SK-N-SH treated with all-trans-retinoic acid at 6 μM for 48 hours (cell line): Measurements from ENCODE around the gene ATF2.

Experiments used
- ARNTL ChIP-seq: fragments of 450-650 bp; formaldehyde crosslinking; IDR thresholded peaks from 2 replicates; pipeline ENCODE4 v1.5.0; 2020; ENCODE audit warnings: low read depth, mild to moderate bottlenecking, moderate library complexity, borderline replicate concordance
- BACH2 ChIP-seq: fragments of 250-450 bp; sonication (Bioruptor Pico); IDR thresholded peaks from 2 replicates; pipeline ENCODE4 v1.9.0; 2021; ENCODE audit warnings: mild to moderate bottlenecking, borderline replicate concordance
- CSRNP3 ChIP-seq: fragments of 250-450 bp; sonication (Bioruptor Pico); IDR thresholded peaks from 2 replicates; pipeline ENCODE4 v1.5.1; 2021; ENCODE audit warnings: mild to moderate bottlenecking, moderate library complexity
- PATZ1 ChIP-seq: fragments of 250-450 bp; sonication (Bioruptor Pico); IDR thresholded peaks from 2 replicates; pipeline ENCODE4 v1.8.0; 2020; ENCODE audit warnings: mild to moderate bottlenecking, moderate library complexity, borderline replicate concordance
- POU6F1 ChIP-seq: fragments of 250-450 bp; sonication (Bioruptor Pico); IDR thresholded peaks from 2 replicates; pipeline ENCODE4 v1.8.0; 2021; ENCODE audit warnings: low read depth, mild to moderate bottlenecking, moderate library complexity, borderline replicate concordance
- RARB ChIP-seq: fragments of 250-450 bp; sonication (Bioruptor Pico); IDR thresholded peaks from 2 replicates; pipeline ENCODE4 v1.8.0; 2021; ENCODE audit warnings: mild to moderate bottlenecking, moderate library complexity
- ZC3H10 ChIP-seq: fragments of 250-450 bp; sonication (Bioruptor Pico); IDR thresholded peaks from 2 replicates; pipeline ENCODE4 v1.5.1; 2021; ENCODE audit warnings: mild to moderate bottlenecking, moderate library complexity
- ZFP3 ChIP-seq: fragments of 250-450 bp; sonication (Bioruptor Pico); IDR thresholded peaks from 2 replicates; pipeline ENCODE4 v1.5.0; 2020; ENCODE audit warnings: mild to moderate bottlenecking, moderate library complexity
- ZFP30 ChIP-seq: fragments of 450-650 bp; formaldehyde crosslinking; IDR thresholded peaks from 2 replicates; pipeline ENCODE4 v1.5.0; 2022; ENCODE audit warnings: mild to moderate bottlenecking, moderate library complexity
- ZNF565 ChIP-seq: fragments of 450-650 bp; formaldehyde crosslinking; conservative IDR thresholded peaks from 2 replicates; pipeline ENCODE4 v1.5.0; 2020; ENCODE audit warnings: low read depth, mild to moderate bottlenecking, moderate library complexity
- ZNF70 ChIP-seq: fragments of 450-650 bp; formaldehyde crosslinking; IDR thresholded peaks from 2 replicates; pipeline ENCODE4 v1.5.0; 2020; ENCODE audit warnings: mild to moderate bottlenecking, moderate library complexity
- ZNF8 ChIP-seq: fragments of 450-650 bp; formaldehyde crosslinking; IDR thresholded peaks from 2 replicates; pipeline ENCODE4 v1.5.0; 2020; ENCODE audit warnings: mild to moderate bottlenecking, moderate library complexity
- TF ChIP-seq, protein P1 (sequence below): fragments of 250-450 bp; sonication (Bioruptor Pico); IDR thresholded peaks from 2 replicates; pipeline ENCODE4 v1.5.0; 2020; ENCODE audit warnings: mild to moderate bottlenecking, moderate library complexity

DNA sequence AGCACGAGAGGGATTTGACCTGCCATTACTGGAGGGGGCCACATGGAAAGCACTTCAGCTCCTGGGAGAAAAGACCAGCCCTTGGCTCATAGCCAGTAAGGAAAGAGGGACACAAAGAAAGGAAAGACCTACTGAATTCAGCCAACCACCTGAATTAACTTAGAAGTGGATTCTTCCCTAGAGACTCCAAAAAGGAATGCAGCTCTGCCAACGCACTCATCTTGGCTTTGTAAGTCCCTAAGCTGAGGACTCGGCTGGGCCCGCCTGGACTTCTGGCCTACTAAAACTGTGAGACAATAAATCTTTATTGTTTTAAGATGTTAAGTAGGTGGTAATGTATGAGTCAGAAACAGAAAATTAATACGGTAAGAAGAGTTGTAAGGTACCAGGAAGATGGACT is 11.5 kb downstream of the ATF2 start:
- TF ChIP-seq ZFP3 (CRISPR knock-in tag) (no peak), POU6F1 (CRISPR knock-in tag) (no peak), ZNF8 (CRISPR knock-in tag) (no peak), ARNTL (CRISPR knock-in tag) (no peak), ZNF565 (CRISPR knock-in tag) (no peak), RARB (no peak), ZC3H10 (CRISPR knock-in tag) (no peak), BACH2 (CRISPR knock-in tag) (no peak), PATZ1 (CRISPR knock-in tag) (no peak), ZNF70 (no peak), CSRNP3 (CRISPR knock-in tag) (no peak), ZFP30 (CRISPR knock-in tag) (no peak)
- TF ChIP-seq, protein P1, sequence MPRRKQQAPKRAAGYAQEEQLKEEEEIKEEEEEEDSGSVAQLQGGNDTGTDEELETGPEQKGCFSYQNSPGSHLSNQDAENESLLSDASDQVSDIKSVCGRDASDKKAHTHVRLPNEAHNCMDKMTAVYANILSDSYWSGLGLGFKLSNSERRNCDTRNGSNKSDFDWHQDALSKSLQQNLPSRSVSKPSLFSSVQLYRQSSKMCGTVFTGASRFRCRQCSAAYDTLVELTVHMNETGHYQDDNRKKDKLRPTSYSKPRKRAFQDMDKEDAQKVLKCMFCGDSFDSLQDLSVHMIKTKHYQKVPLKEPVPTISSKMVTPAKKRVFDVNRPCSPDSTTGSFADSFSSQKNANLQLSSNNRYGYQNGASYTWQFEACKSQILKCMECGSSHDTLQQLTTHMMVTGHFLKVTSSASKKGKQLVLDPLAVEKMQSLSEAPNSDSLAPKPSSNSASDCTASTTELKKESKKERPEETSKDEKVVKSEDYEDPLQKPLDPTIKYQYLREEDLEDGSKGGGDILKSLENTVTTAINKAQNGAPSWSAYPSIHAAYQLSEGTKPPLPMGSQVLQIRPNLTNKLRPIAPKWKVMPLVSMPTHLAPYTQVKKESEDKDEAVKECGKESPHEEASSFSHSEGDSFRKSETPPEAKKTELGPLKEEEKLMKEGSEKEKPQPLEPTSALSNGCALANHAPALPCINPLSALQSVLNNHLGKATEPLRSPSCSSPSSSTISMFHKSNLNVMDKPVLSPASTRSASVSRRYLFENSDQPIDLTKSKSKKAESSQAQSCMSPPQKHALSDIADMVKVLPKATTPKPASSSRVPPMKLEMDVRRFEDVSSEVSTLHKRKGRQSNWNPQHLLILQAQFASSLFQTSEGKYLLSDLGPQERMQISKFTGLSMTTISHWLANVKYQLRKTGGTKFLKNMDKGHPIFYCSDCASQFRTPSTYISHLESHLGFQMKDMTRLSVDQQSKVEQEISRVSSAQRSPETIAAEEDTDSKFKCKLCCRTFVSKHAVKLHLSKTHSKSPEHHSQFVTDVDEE, result no peak
